Measurements from ENCODE around the gene SP7. TPM values are rescaled to one million over a fixed set of nuclear protein-coding genes. Genes with fewer than 3 reads are reported as not detected.

Gene SP7
- total RNA-seq, 1 experiment from 2014 or later: not detected

DNA sequence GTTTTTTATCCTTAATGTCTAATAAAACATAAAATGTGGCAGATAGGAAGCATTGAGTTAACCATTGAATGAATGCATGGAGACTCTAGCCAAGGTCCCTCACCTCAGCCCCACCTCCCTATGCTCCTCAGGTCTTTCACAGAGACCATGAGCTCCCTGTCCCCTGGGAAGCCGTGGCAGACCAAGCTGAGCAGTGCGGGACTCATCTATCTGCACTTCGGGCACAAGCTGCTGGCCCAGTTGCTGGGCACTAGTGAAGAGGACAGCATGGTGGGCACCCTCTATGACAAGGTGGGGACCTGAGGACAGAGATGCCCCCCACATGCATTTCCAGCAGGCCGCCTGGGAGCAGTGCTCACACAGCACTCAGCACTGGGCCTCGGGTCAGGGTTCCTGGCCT is 33.3 kb downstream of the SP7 start:
- H3K9ac ChIP-seq (ENCODE audit: extremely low read depth, insufficient read length, low read length): no peak overlapping the region
- no peak overlapping the region for H3K27ac ChIP-seq (ENCODE audit: insufficient read length, low read depth, low read length)
- H3K27ac Mint-ChIP-seq: no peak overlapping the region
- no peak overlapping the region for H4K5ac ChIP-seq (ENCODE audit: insufficient read length, low read depth, low read length)
- peaks cover 12 to 17% of the 10 kb centered on the region in 2 experiments for H3K4me1 Mint-ChIP-seq
- no peak for TF ChIP-seq CTCF (conservative IDR thresholded peaks at IDR 0.05)
- DNase-seq: no peak
- H2BK20ac ChIP-seq (ENCODE audit: low read depth, low read length, poor library complexity, severe bottlenecking): no peak overlapping the region
- peaks cover 37 to 85% (median 62%) of the 10 kb centered on the region in 3 experiments; a peak in 6 of 7 replicates for H3K36me3 Mint-ChIP-seq (ENCODE audit: insufficient read depth in 1 of 3, low read depth in 3 of 3)
- no peak overlapping the region for H3K4me2 ChIP-seq (ENCODE audit: insufficient read depth, insufficient read length, low read length)
- H3K9me3 Mint-ChIP-seq: no peaks in the 10 kb centered on the region; a peak in 1 of 5 replicates
- no peak overlapping the region; a peak in 1 of 5 replicates for H3K4me3 Mint-ChIP-seq
- H3K14ac ChIP-seq (ENCODE audit: insufficient read depth, low read length): no peak overlapping the region
- H3K27me3 Mint-ChIP-seq (ENCODE audit: low read depth): peaks cover 1% of the 10 kb centered on the region; the same call in 1 of the 2 replicates
- no CpG with 5 or more reads among the region's 5 CpGs for WGBS (ENCODE audit: extremely low coverage, insufficient read length, low lambda C conversion rate)
- no peak overlapping the region for H3K4ac ChIP-seq (ENCODE audit: low read depth, low read length)
- no peaks in the 10 kb centered on the region for H3K4me1 ChIP-seq (ENCODE audit: insufficient read depth, low read length)
- no peak overlapping the region for H2BK15ac ChIP-seq (ENCODE audit: low read depth, low read length)
- no peak overlapping the region for H2AFZ ChIP-seq (ENCODE audit: low read length)
- H3K23ac ChIP-seq (ENCODE audit: insufficient read length, low read depth, low read length): no peak overlapping the region
- no peak overlapping the region for H3K18ac ChIP-seq (ENCODE audit: insufficient read length, low read depth, low read length)
- H3K79me2 ChIP-seq (ENCODE audit: insufficient read depth, low read length): no peaks in the 10 kb centered on the region
- peaks cover 9% of the 10 kb centered on the region for H3K23me2 ChIP-seq (ENCODE audit: insufficient read length, low read depth, low read length, poor library complexity, severe bottlenecking)
- H2BK5ac ChIP-seq (ENCODE audit: insufficient read length, low read length): no peak overlapping the region
- no peak overlapping the region for H2BK120ac ChIP-seq (ENCODE audit: low read depth, low read length, poor library complexity, severe bottlenecking)
- H4K91ac ChIP-seq (ENCODE audit: insufficient read length, low read depth, low read length): no peak overlapping the region
- H4K8ac ChIP-seq (replicated peaks; ENCODE audit: insufficient read length, low read depth, low read length): no peak overlapping the region
- no peaks in the 10 kb centered on the region for H4K20me1 ChIP-seq (ENCODE audit: control insufficient read depth, insufficient read depth, insufficient read length)
- no peaks in the 10 kb centered on the region for H3K9me3 ChIP-seq (ENCODE audit: control insufficient read depth, low read depth, low read length)
- no peak overlapping the region for H2AK5ac ChIP-seq (ENCODE audit: insufficient read length, low read length)
- H3K56ac ChIP-seq (ENCODE audit: insufficient read length, low read depth, low read length): no peak overlapping the region
- H3T11ph ChIP-seq (ENCODE audit: low read length): no peak overlapping the region
- no peaks in the 10 kb centered on the region for H3K79me1 ChIP-seq (ENCODE audit: insufficient read depth, low read depth, low read length, poor library complexity, severe bottlenecking)
- no peak overlapping the region for H2BK12ac ChIP-seq (ENCODE audit: insufficient read length, low read depth, low read length)
- H3K27me3 ChIP-seq (ENCODE audit: insufficient read depth, low read length): no peaks in the 10 kb centered on the region
